ENCODE results near the gene RAD51AP1. TPM values are rescaled to one million over a fixed set of nuclear protein-coding genes. Genes with fewer than 3 reads are reported as not detected.

RAD51AP1 gene
- total RNA-seq, 1 experiment from 2014 or later, result 59.4 TPM

- Histone ChIP-seq H4K20me1 (ENCODE audit: control insufficient read depth, insufficient read depth, insufficient read length) (no peaks in the 10 kb centered on the region), H3K18ac (ENCODE audit: insufficient read length, low read depth, low read length) (no peak overlapping the region), H3K27me3 (ENCODE audit: insufficient read depth, low read length) (no peaks in the 10 kb centered on the region), H4K8ac (replicated peaks; ENCODE audit: insufficient read length, low read depth, low read length) (no peak overlapping the region), H3K79me1 (ENCODE audit: insufficient read depth, low read depth, low read length, poor library complexity, severe bottlenecking) (no peaks in the 10 kb centered on the region), H3K14ac (ENCODE audit: insufficient read depth, low read length) (no peak overlapping the region), H3K79me2 (ENCODE audit: insufficient read depth, low read length) (no peaks in the 10 kb centered on the region), H2BK15ac (ENCODE audit: low read depth, low read length) (no peak overlapping the region), H2AFZ (ENCODE audit: low read length) (no peak overlapping the region), H4K5ac (ENCODE audit: insufficient read length, low read depth, low read length) (no peak overlapping the region), H4K91ac (ENCODE audit: insufficient read length, low read depth, low read length) (no peak overlapping the region), H3K56ac (ENCODE audit: insufficient read length, low read depth, low read length) (no peak overlapping the region), H2BK20ac (ENCODE audit: low read depth, low read length, poor library complexity, severe bottlenecking) (no peak overlapping the region), H3T11ph (ENCODE audit: low read length) (no peak overlapping the region), H3K4me1 (ENCODE audit: insufficient read depth, low read length) (no peaks in the 10 kb centered on the region), H2BK12ac (ENCODE audit: insufficient read length, low read depth, low read length) (no peak overlapping the region), H3K23ac (ENCODE audit: insufficient read length, low read depth, low read length) (no peak overlapping the region), H3K23me2 (ENCODE audit: insufficient read length, low read depth, low read length, poor library complexity, severe bottlenecking) (no peaks in the 10 kb centered on the region), H3K9ac (ENCODE audit: extremely low read depth, insufficient read length, low read length) (no peak overlapping the region), H3K27ac (ENCODE audit: insufficient read length, low read depth, low read length) (no peak overlapping the region), H3K4me2 (ENCODE audit: insufficient read depth, insufficient read length, low read length) (no peak overlapping the region), H3K4ac (ENCODE audit: low read depth, low read length) (no peak overlapping the region), H2BK5ac (ENCODE audit: insufficient read length, low read length) (no peak overlapping the region), H3K9me3 (ENCODE audit: control insufficient read depth, low read depth, low read length) (no peaks in the 10 kb centered on the region), H2BK120ac (ENCODE audit: low read depth, low read length, poor library complexity, severe bottlenecking) (no peak overlapping the region), H2AK5ac (ENCODE audit: insufficient read length, low read length) (no peak overlapping the region)
- no CpG with 5 or more reads among the region's 1 CpG for WGBS (ENCODE audit: extremely low coverage, insufficient read length, low lambda C conversion rate)
- Mint-ChIP-seq H3K36me3 (ENCODE audit: insufficient read depth in 1 of 3, low read depth in 3 of 3) (peaks cover 2 to 19% (median 12%) of the 10 kb centered on the region in 3 experiments; a peak in 6 of 7 replicates), H3K4me1 (peaks cover 25 to 26% of the 10 kb centered on the region in 2 experiments), H3K27ac (no peak overlapping the region), H3K27me3 (ENCODE audit: low read depth) (no peaks in the 10 kb centered on the region), H3K4me3 (no peak overlapping the region), H3K9me3 (no peaks in the 10 kb centered on the region)
- no peak for DNase-seq
- no peak for TF ChIP-seq CTCF (conservative IDR thresholded peaks at IDR 0.05)
Observed at GRCh38 chr12:4490973-4491372, 47.7 kb upstream of the RAD51AP1 start.

All from H9 (cell line).